Right lobe of liver (tissue), 6 donors: Measurements from ENCODE around the gene TOM1. TPM values are rescaled to one million over a fixed set of nuclear protein-coding genes. Genes with fewer than 3 reads are reported as not detected.

Source experiments
- ATAC-seq, 4 donors: fragments of 200-7000 bp; cut with Tn5 transposase; one replicate each; pipeline ENCODE4 v1.9.1; 2020; ENCODE audit warnings: mild to moderate bottlenecking in 4 of 4, moderate library complexity in 4 of 4
- DNase-seq, 3 donors: peaks; one replicate each; pipeline ENCODE4 v3.0.0-alpha.2; 2020
- H3K27ac ChIP-seq, 3 donors: fragments of 200-600 bp; one replicate each; pipeline ENCODE4 v1.8.0; 2022
- H3K27me3 ChIP-seq, 2 donors: fragments of 200-600 bp; one replicate each; pipeline ENCODE4 v1.8.0; 2022
- H3K36me3 ChIP-seq, 4 donors: fragments of 200-600 bp; sonication (generic) in 1 of 4; one replicate each; pipeline versions ENCODE4 v1.5.1 to v1.8.0; 2017 to 2022; ENCODE audit warnings: control low read depth in 1 of 4
- H3K4me1 ChIP-seq, 4 donors: fragments of 200-600 bp; sonication (generic) in 1 of 4; one replicate each; pipeline versions ENCODE4 v1.5.1 to v1.8.0; 2017 to 2022; ENCODE audit warnings: control low read depth in 1 of 4
- H3K4me3 ChIP-seq, 3 donors: fragments of 200-600 bp; one replicate each; pipeline ENCODE4 v1.8.0; 2022
- H3K9me3 ChIP-seq, 4 donors: fragments of 200-600 bp; sonication (generic) in 1 of 4; one replicate each; pipeline versions ENCODE4 v1.5.1 to v1.8.0; 2017 to 2022; ENCODE audit warnings: control low read depth in 1 of 4
- CTCF ChIP-seq, 4 donors: fragments of 200-600 bp in 3 of 4; fragments of 450-650 bp in 1 of 4; IDR thresholded peaks; one replicate each; pipeline versions ENCODE4 v1.5.1 to v1.8.0; 2016 to 2022; ENCODE audit warnings: antibody characterized with exemption in 4 of 4, mild to moderate bottlenecking in 2 of 4
- POLR2A ChIP-seq: fragments of 450-650 bp; IDR thresholded peaks from one replicate; pipeline ENCODE4 v1.6.1; 2017; ENCODE audit warnings: antibody characterized with exemption, mild to moderate bottlenecking
- WGBS: methylation state at CpG from one replicate; pipeline ENCODE4 v1.1.6; 2018; ENCODE audit warnings: low coverage, low lambda C conversion rate; ENCODE audit not compliant: insufficient coverage; ENCODE audit errors: missing lambda C conversion rate; 5-methylcytosine and 5-hydroxymethylcytosine counted together
- intact Hi-C, 2 donors: fragments of 100-400 bp; cut with DNase I; formaldehyde crosslinking; loops; one replicate each; pipeline versions ENCODE4 v1.11.2 to v1.14.1; 2022
- total RNA-seq, 6 experiments: library from RNA; depleted of rRNA in 2 of 6; stranded (reverse); fragments of >200 nt in 2 of 6; fragmentation: NEBNext Ultra II Directional in 3 of 6; extraction: Animal tissue kit (Norgen Biotek cat#: 25700) in 3 of 6; gene quantifications; one replicate each; pipeline versions ENCODE4 v1.1.0 to v1.2.4, GENCODE V29; 2016 to 2023
- donor health status: DM: no; HTN: yes; CAD: no.
- donor health status: DM: no; HTN: no; CAD: no.
- donor health status: DM: no; HTN: no; CAD: no.
- donor health status: DM: no; HTN: yes; CAD: no.
- donor health status: DM: no; HTN: yes; CAD: no.

Gene TOM1
- total RNA-seq, 6 experiments from 2014 or later, result 45.0 to 124 (median 54.0) TPM

- intact Hi-C loops, result loop anchor here in 1 of 2 donors (10.0 kb wide), 1 partner anchor 228 kb away; no protein-coding TSS in a partner anchor
- ATAC-seq, result no peak
- DNase-seq, result no peak
- H3K36me3 ChIP-seq, result peaks cover 0 to 19% (median 9%) of the 10 kb centered on the region in 4 donors
- no peaks in the 10 kb centered on the region for H3K9me3 ChIP-seq
- 93% methylated on average over 5 of the region's 19 CpGs for WGBS
- H3K4me3 ChIP-seq, result no peak overlapping the region
- no peaks in the 10 kb centered on the region for H3K27me3 ChIP-seq
- H3K4me1 ChIP-seq, result peaks cover 0 to 15% (median 0%) of the 10 kb centered on the region in 4 donors
- TF ChIP-seq POLR2A, result no peak
- TF ChIP-seq CTCF (IDR thresholded peaks at IDR 0.05), result no peak
- no peak overlapping the region for H3K27ac ChIP-seq
These were observed 47.0 kb downstream of the TOM1 start for GRCh38 chr22:35346596-35347220.

- WGBS, result no CpG with 5 or more reads among the region's 10 CpGs
- H3K27ac ChIP-seq, result no peak overlapping the region
- H3K36me3 ChIP-seq, result peaks cover 0 to 16% (median 9%) of the 10 kb centered on the region in 4 donors
- no peak for TF ChIP-seq CTCF (IDR thresholded peaks at IDR 0.05)
- no peak for ATAC-seq
- peaks cover 0 to 20% (median 0%) of the 10 kb centered on the region in 4 donors for H3K4me1 ChIP-seq
- DNase-seq, result no peak
- no peaks in the 10 kb centered on the region for H3K27me3 ChIP-seq
- H3K4me3 ChIP-seq, result no peak overlapping the region
- H3K9me3 ChIP-seq, result no peaks in the 10 kb centered on the region
- intact Hi-C loops, result loop anchor here in 1 of 2 donors (10.0 kb wide), 1 partner anchor 227 kb away; no protein-coding TSS in a partner anchor
These were observed 47.8 kb downstream of the TOM1 start for GRCh38 chr22:35347462-35347861.

GRCh38 chr22:35348026-35348590, 48.4 kb downstream of the TOM1 start:
- intact Hi-C loops, result loop anchor here in 1 of 2 donors (10.0 kb wide), 1 partner anchor 227 kb away; no protein-coding TSS in a partner anchor
- 0% methylated on average over 1 of the region's 18 CpGs for WGBS
- Histone ChIP-seq H3K9me3 (no peaks in the 10 kb centered on the region), H3K4me1 (peaks cover 0 to 20% (median 0%) of the 10 kb centered on the region in 4 donors), H3K36me3 (peaks cover 0 to 15% (median 9%) of the 10 kb centered on the region in 4 donors), H3K4me3 (no peak overlapping the region), H3K27ac (no peak overlapping the region), H3K27me3 (no peaks in the 10 kb centered on the region)
- no peak for TF ChIP-seq CTCF (IDR thresholded peaks at IDR 0.05)
- TF ChIP-seq POLR2A, result no peak
- ATAC-seq (no peak), DNase-seq (no peak)

- WGBS, result no CpG with 5 or more reads among the region's 5 CpGs
- TF ChIP-seq CTCF (IDR thresholded peaks at IDR 0.05) (no peak), POLR2A (no peak)
- Histone ChIP-seq H3K4me3 (no peak overlapping the region), H3K36me3 (peaks cover 0 to 15% (median 9%) of the 10 kb centered on the region in 4 donors), H3K27me3 (no peaks in the 10 kb centered on the region), H3K4me1 (peaks cover 0 to 20% (median 0%) of the 10 kb centered on the region in 4 donors), H3K27ac (no peak overlapping the region), H3K9me3 (no peaks in the 10 kb centered on the region)
- peak in 1 of 3 donors; percentile 51 for DNase-seq
- no peak for ATAC-seq
- intact Hi-C loops, result loop anchor here in 1 of 2 donors (10.0 kb wide), 1 partner anchor 226 kb away; no protein-coding TSS in a partner anchor
These were observed 49.0 kb downstream of the TOM1 start for GRCh38 chr22:35348703-35349102.
